Stomach (tissue), 4 donors: ENCODE results near the gene TNFSF8.

Experiments used
- CTCF ChIP-seq, 7 experiments: fragments of 450-650 bp in 4 of 7; fragments of 200-600 bp in 3 of 7; sonication (generic) in 3 of 7; IDR thresholded peaks; one replicate each; pipeline ENCODE4 v1.5.1; 2016 to 2019; ENCODE audit warnings: antibody characterized with exemption in 7 of 7, control low read depth in 2 of 7, mild to moderate bottlenecking in 1 of 7
- EP300 ChIP-seq: sonication (generic); formaldehyde crosslinking; IDR thresholded peaks from one replicate; pipeline ENCODE4 v1.6.1; 2017; ENCODE audit warnings: antibody characterized with exemption
- POLR2A ChIP-seq, 4 donors: fragments of 450-650 bp; IDR thresholded peaks; one replicate each; pipeline ENCODE4 v1.6.1; 2016; ENCODE audit warnings: antibody characterized with exemption in 4 of 4, control low read depth in 2 of 4, mild to moderate bottlenecking in 1 of 4, moderate library complexity in 1 of 4
- POLR2AphosphoS5 ChIP-seq, 3 donors: sonication (generic); formaldehyde crosslinking; IDR thresholded peaks; one replicate each; pipeline ENCODE4 v1.6.1; 2016; ENCODE audit warnings: antibody characterized with exemption in 3 of 3

GRCh38 chr9:114895521-114895991, 34.8 kb downstream of the TNFSF8 start:
- TF ChIP-seq CTCF (IDR thresholded peaks at IDR 0.05) (no peak), POLR2A (IDR thresholded peaks at IDR 0.05) (no peak), POLR2AphosphoS5 (IDR thresholded peaks at IDR 0.05) (no peak), EP300 (no peak)
